ENCODE data around the gene LCE2B. TPM values are rescaled to one million over a fixed set of nuclear protein-coding genes. Genes with fewer than 3 reads are reported as not detected.
"Not testable (repeated sequence)": the region's sequence is repeated elsewhere in the genome, so short reads cannot be mapped to it uniquely, and the experiment has no call there.

The LCE2B gene, protein sequence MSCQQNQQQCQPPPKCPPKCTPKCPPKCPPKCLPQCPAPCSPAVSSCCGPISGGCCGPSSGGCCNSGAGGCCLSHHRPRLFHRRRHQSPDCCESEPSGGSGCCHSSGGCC
- not detected for total RNA-seq
- not detected for total RNA-seq (2013)

- H3K27ac Mint-ChIP-seq; H3K36me3 Mint-ChIP-seq; H3K4me3 ChIP-seq (ENCODE audit: low read length); H3K27ac ChIP-seq (ENCODE audit: low read length); H3K4me1 Mint-ChIP-seq; H3K27me3 ChIP-seq (ENCODE audit: control insufficient read depth, insufficient read depth, low read length); H3K36me3 ChIP-seq (ENCODE audit: control insufficient read depth, insufficient read depth, low read length); ATAC-seq; H3K4me3 Mint-ChIP-seq; H3K9me3 Mint-ChIP-seq; DNase-seq; H3K4me1 ChIP-seq (ENCODE audit: control insufficient read depth, insufficient read depth, low read length); intact Hi-C loops (cut with micrococcal nuclease); H3K9me3 ChIP-seq (ENCODE audit: control insufficient read depth, insufficient read depth, low read length): not testable (repeated sequence)
- WGBS (ENCODE audit: insufficient coverage) = 78% methylated on average over 2 of the region's 4 CpGs
- H3K27me3 Mint-ChIP-seq (ENCODE audit: low read depth in 2 of 2) = peaks cover 17 to 53% of the 10 kb centered on the region in 2 donors
Measured at GRCh38 chr1:152685823-152686222, at the start of gene LCE2B. TSS of gene LCE2B (plus strand) at chr1:152686123. CDS start at chr1:152686844, 721 bp downstream.

DNA sequence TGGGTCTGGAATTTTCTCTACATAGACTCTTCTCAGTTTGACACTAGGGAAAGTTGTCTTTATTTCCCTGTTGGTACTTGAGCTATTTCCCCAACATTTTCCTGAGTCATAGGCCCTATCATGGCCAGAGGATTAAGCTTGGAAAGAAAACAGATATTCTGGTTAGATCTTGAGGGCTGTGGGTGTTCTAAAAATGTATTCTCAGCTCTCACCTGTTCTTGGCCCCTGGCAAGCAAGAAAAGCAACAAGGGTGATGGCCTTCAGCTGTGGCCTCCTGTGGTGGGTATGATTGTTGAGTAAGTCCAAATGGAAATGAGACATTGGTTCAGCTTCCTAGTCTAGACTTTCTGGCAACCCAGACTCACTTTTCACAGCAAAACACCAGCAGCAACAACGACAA is 45.6 kb upstream of the LCE2B start:
- Mint-ChIP-seq H3K4me1 (no peaks in the 10 kb centered on the region), H3K9me3 (no peaks in the 10 kb centered on the region), H3K27ac (no peak overlapping the region), H3K27me3 (ENCODE audit: low read depth in 2 of 2) (peaks cover 0 to 20% of the 10 kb centered on the region in 2 donors), H3K4me3 (no peak overlapping the region), H3K36me3 (no peaks in the 10 kb centered on the region)
- Histone ChIP-seq H3K27ac (ENCODE audit: low read length) (no peak overlapping the region), H3K4me3 (ENCODE audit: low read length) (no peak overlapping the region), H3K27me3 (ENCODE audit: control insufficient read depth, insufficient read depth, low read length) (no peaks in the 10 kb centered on the region), H3K4me1 (ENCODE audit: control insufficient read depth, insufficient read depth, low read length) (no peaks in the 10 kb centered on the region), H3K36me3 (ENCODE audit: control insufficient read depth, insufficient read depth, low read length) (no peaks in the 10 kb centered on the region), H3K9me3 (ENCODE audit: control insufficient read depth, insufficient read depth, low read length) (no peaks in the 10 kb centered on the region)
- WGBS (ENCODE audit: insufficient coverage) = 94% methylated on average over 1 of the region's 1 CpG
- ATAC-seq (no peak), DNase-seq (no peak)
- TF ChIP-seq, protein P1, sequence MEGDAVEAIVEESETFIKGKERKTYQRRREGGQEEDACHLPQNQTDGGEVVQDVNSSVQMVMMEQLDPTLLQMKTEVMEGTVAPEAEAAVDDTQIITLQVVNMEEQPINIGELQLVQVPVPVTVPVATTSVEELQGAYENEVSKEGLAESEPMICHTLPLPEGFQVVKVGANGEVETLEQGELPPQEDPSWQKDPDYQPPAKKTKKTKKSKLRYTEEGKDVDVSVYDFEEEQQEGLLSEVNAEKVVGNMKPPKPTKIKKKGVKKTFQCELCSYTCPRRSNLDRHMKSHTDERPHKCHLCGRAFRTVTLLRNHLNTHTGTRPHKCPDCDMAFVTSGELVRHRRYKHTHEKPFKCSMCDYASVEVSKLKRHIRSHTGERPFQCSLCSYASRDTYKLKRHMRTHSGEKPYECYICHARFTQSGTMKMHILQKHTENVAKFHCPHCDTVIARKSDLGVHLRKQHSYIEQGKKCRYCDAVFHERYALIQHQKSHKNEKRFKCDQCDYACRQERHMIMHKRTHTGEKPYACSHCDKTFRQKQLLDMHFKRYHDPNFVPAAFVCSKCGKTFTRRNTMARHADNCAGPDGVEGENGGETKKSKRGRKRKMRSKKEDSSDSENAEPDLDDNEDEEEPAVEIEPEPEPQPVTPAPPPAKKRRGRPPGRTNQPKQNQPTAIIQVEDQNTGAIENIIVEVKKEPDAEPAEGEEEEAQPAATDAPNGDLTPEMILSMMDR (IDR thresholded peaks at IDR 0.05) = no peak
- intact Hi-C loops (cut with micrococcal nuclease) = no loop called here

GRCh38 chr1:152643945-152644344 is 42.0 kb upstream of the LCE2B start:
- H3K4me3 Mint-ChIP-seq = no peak overlapping the region
- no peak overlapping the region for H3K27ac ChIP-seq (ENCODE audit: low read length)
- TF ChIP-seq, protein P1 (IDR thresholded peaks at IDR 0.05) = no peak
- no peaks in the 10 kb centered on the region for H3K9me3 ChIP-seq (ENCODE audit: control insufficient read depth, insufficient read depth, low read length)
- H3K36me3 ChIP-seq (ENCODE audit: control insufficient read depth, insufficient read depth, low read length) = no peaks in the 10 kb centered on the region
- H3K27ac Mint-ChIP-seq = no peak overlapping the region
- H3K27me3 ChIP-seq (ENCODE audit: control insufficient read depth, insufficient read depth, low read length) = no peaks in the 10 kb centered on the region
- no peaks in the 10 kb centered on the region for H3K4me1 ChIP-seq (ENCODE audit: control insufficient read depth, insufficient read depth, low read length)
- intact Hi-C loops (cut with micrococcal nuclease) = no loop called here
- WGBS (ENCODE audit: insufficient coverage) = 64% methylated on average over 3 of the region's 3 CpGs
- no peak overlapping the region for H3K4me3 ChIP-seq (ENCODE audit: low read length)
- H3K36me3 Mint-ChIP-seq = no peaks in the 10 kb centered on the region
- peaks cover 3 to 48% of the 10 kb centered on the region in 2 donors for H3K27me3 Mint-ChIP-seq (ENCODE audit: low read depth in 2 of 2)
- H3K4me1 Mint-ChIP-seq = no peaks in the 10 kb centered on the region
- H3K9me3 Mint-ChIP-seq = no peaks in the 10 kb centered on the region
- ATAC-seq (no peak), DNase-seq (no peak)

GRCh38 chr1:152645146-152645545 is 40.8 kb upstream of the LCE2B start:
- TF ChIP-seq, protein P1 (IDR thresholded peaks at IDR 0.05) = no peak
- DNase-seq = no peak
- Histone ChIP-seq H3K27ac (ENCODE audit: low read length) (no peak overlapping the region), H3K4me1 (ENCODE audit: control insufficient read depth, insufficient read depth, low read length) (no peaks in the 10 kb centered on the region), H3K4me3 (ENCODE audit: low read length) (no peak overlapping the region), H3K9me3 (ENCODE audit: control insufficient read depth, insufficient read depth, low read length) (no peaks in the 10 kb centered on the region), H3K27me3 (ENCODE audit: control insufficient read depth, insufficient read depth, low read length) (no peaks in the 10 kb centered on the region), H3K36me3 (ENCODE audit: control insufficient read depth, insufficient read depth, low read length) (no peaks in the 10 kb centered on the region)
- 69% methylated on average over 3 of the region's 3 CpGs for WGBS (ENCODE audit: insufficient coverage)
- Mint-ChIP-seq H3K9me3 (no peaks in the 10 kb centered on the region), H3K36me3 (no peaks in the 10 kb centered on the region), H3K27ac (no peak overlapping the region), H3K4me1 (no peaks in the 10 kb centered on the region), H3K27me3 (ENCODE audit: low read depth in 2 of 2) (peaks cover 4 to 60% of the 10 kb centered on the region in 2 donors), H3K4me3 (no peak overlapping the region)
- intact Hi-C loops (cut with micrococcal nuclease) = no loop called here
- no peak for ATAC-seq
